Gastrocnemius medialis (tissue), 4 donors: ENCODE data around the gene ELMO2. TPM values are rescaled to one million over a fixed set of nuclear protein-coding genes. Genes with fewer than 3 reads are reported as not detected.

Source experiments
- ATAC-seq, 2 donors: fragments of 150-250 bp; one replicate each; pipeline ENCODE4 v1.9.1; 2016
- DNase-seq, 2 donors: peaks; one replicate each; pipeline ENCODE4 v3.0.0-alpha.2; 2019
- H3K27ac ChIP-seq, 4 donors: fragments of 200-600 bp; sonication (generic); 1 replicate in 1 of 4; 2 replicates in 3 of 4; pipeline ENCODE4 v1.5.1; 2016 to 2018; ENCODE audit warnings: mild to moderate bottlenecking in 2 of 4, moderate library complexity in 1 of 4
- H3K27me3 ChIP-seq, 3 donors: fragments of 200-600 bp; sonication (generic) in 2 of 3; 1 replicate in 1 of 3; 2 replicates in 2 of 3; pipeline versions ENCODE4 v1.5.1 to v1.6.0; 2016 to 2019; ENCODE audit warnings: mild to moderate bottlenecking in 1 of 3, moderate library complexity in 1 of 3
- H3K36me3 ChIP-seq, 2 donors: fragments of 200-600 bp; sonication (generic) in 1 of 2; one replicate each; pipeline ENCODE4 v1.5.1; 2017 to 2018
- H3K4me1 ChIP-seq, 2 donors: fragments of 200-600 bp; sonication (generic) in 1 of 2; one replicate each; pipeline ENCODE4 v1.5.1; 2016 to 2017; ENCODE audit warnings: mild to moderate bottlenecking in 2 of 2
- H3K4me3 ChIP-seq, 4 donors: fragments of 200-600 bp; sonication (generic) in 3 of 4; 1 replicate in 1 of 4; 2 replicates in 3 of 4; pipeline ENCODE4 v1.5.1; 2016 to 2019; ENCODE audit warnings: mild to moderate bottlenecking in 2 of 4
- H3K9me3 ChIP-seq, 3 donors: fragments of 200-600 bp; sonication (generic) in 2 of 3; 1 replicate in 1 of 3; 2 replicates in 2 of 3; pipeline ENCODE4 v1.5.1; 2016 to 2019
- CTCF ChIP-seq, 5 experiments: fragments of 450-650 bp in 3 of 5; fragments of 200-600 bp in 2 of 5; sonication (generic) in 2 of 5; IDR thresholded peaks in 4 of 5; conservative IDR thresholded peaks in 1 of 5; 1 replicate in 4 of 5; 2 replicates in 1 of 5; pipeline ENCODE4 v1.5.1; 2016 to 2019; ENCODE audit warnings: antibody characterized with exemption in 5 of 5, mild to moderate bottlenecking in 3 of 5, moderate library complexity in 3 of 5
- POLR2A ChIP-seq, 2 donors: fragments of 450-650 bp; IDR thresholded peaks; one replicate each; pipeline ENCODE4 v1.6.1; 2017; ENCODE audit warnings: antibody characterized with exemption in 2 of 2, mild to moderate bottlenecking in 2 of 2, moderate library complexity in 2 of 2
- in situ Hi-C, 4 donors: fragments of 200-750 bp; cut with MboI; loops; one replicate each; pipeline versions ENCODE4 v1.15.0 to v1.8.0; 2017; ENCODE audit warnings: low sequenced_read_pairs in 4 of 4
- intact Hi-C: fragments of 100-400 bp; cut with DNase I; formaldehyde crosslinking; loops from one replicate; pipeline ENCODE4 v1.15.1; 2023; ENCODE audit warnings: low total_unique reads
- total RNA-seq, 4 donors: library from RNA; depleted of rRNA; stranded (reverse); fragments of >200 nt; gene quantifications; one replicate each; pipeline versions ENCODE4 v1.1.0 to v1.2.3, GENCODE V29; 2016

The ELMO2 gene
- total RNA-seq, 4 donors from 2014 or later: 47.6 to 67.5 (median 53.6) TPM

GRCh38 chr20:46350201-46350985, 56.0 kb downstream of the ELMO2 start:
- H3K4me3 ChIP-seq: no peak overlapping the region
- H3K27ac ChIP-seq: peak overlapping the region in 1 of 4 donors; percentile 38
- no peak for ATAC-seq
- DNase-seq: no peak
- H3K4me1 ChIP-seq: no peaks in the 10 kb centered on the region
- H3K36me3 ChIP-seq: peaks cover 0 to 28% of the 10 kb centered on the region in 2 donors
- intact Hi-C loops (no loop called here), in situ Hi-C loops (loop anchor here in 1 of 4 donors (10.0 kb wide), 1 partner anchor 226 kb away; no protein-coding TSS in a partner anchor)
- TF ChIP-seq CTCF (IDR thresholded peaks at IDR 0.05 in 4 of 5, conservative IDR thresholded peaks at IDR 0.05 in 1 of 5) (no peak), POLR2A (IDR thresholded peaks at IDR 0.05) (no peak)
- H3K27me3 ChIP-seq: no peaks in the 10 kb centered on the region
- no peaks in the 10 kb centered on the region for H3K9me3 ChIP-seq

GRCh38 chr20:46349742-46350056, 56.7 kb downstream of the ELMO2 start:
- no peaks in the 10 kb centered on the region for H3K9me3 ChIP-seq
- H3K27me3 ChIP-seq: no peaks in the 10 kb centered on the region
- in situ Hi-C loops: loop anchor here in 3 of 4 donors (10.0 to 25.0 kb wide), 3 partner anchors 212 to 225 kb away; no protein-coding TSS in a partner anchor
- DNase-seq (no peak), ATAC-seq (no peak)
- TF ChIP-seq POLR2A (IDR thresholded peaks at IDR 0.05) (no peak), CTCF (IDR thresholded peaks at IDR 0.05 in 4 of 5, conservative IDR thresholded peaks at IDR 0.05 in 1 of 5) (no peak)
- peak overlapping the region in 1 of 4 donors; percentile 38 for H3K27ac ChIP-seq
- peaks cover 0 to 28% of the 10 kb centered on the region in 2 donors for H3K36me3 ChIP-seq
- no peak overlapping the region for H3K4me3 ChIP-seq
- intact Hi-C loops: loop anchor here (1.0 to 10.0 kb wide), 3 partner anchors 42 to 217 kb away; no protein-coding TSS in a partner anchor
- no peaks in the 10 kb centered on the region for H3K4me1 ChIP-seq

GRCh38 chr20:46349035-46349741, 57.2 kb downstream of the ELMO2 start:
- H3K4me3 ChIP-seq: no peak overlapping the region
- H3K4me1 ChIP-seq: no peaks in the 10 kb centered on the region
- H3K9me3 ChIP-seq: no peaks in the 10 kb centered on the region
- peak; percentile 84 to 92 (median 90) for TF ChIP-seq CTCF (IDR thresholded peaks at IDR 0.05 in 4 of 5, conservative IDR thresholded peaks at IDR 0.05 in 1 of 5)
- no peak for TF ChIP-seq POLR2A (IDR thresholded peaks at IDR 0.05)
- H3K27me3 ChIP-seq: no peaks in the 10 kb centered on the region
- in situ Hi-C loops: loop anchor here in 2 of 4 donors (10.0 to 25.0 kb wide), 2 partner anchors 212 to 214 kb away; no protein-coding TSS in a partner anchor
- peak; percentile 51 to 64 for ATAC-seq
- intact Hi-C loops: loop anchor here (1.0 to 10.0 kb wide), 3 partner anchors 42 to 216 kb away; no protein-coding TSS in a partner anchor
- no peak for DNase-seq
- H3K27ac ChIP-seq: peak overlapping the region in 1 of 4 donors; percentile 38
- H3K36me3 ChIP-seq: peaks cover 0 to 28% of the 10 kb centered on the region in 2 donors

- no peaks in the 10 kb centered on the region for H3K27me3 ChIP-seq
- DNase-seq (no peak), ATAC-seq (no peak)
- no peak overlapping the region for H3K27ac ChIP-seq
- H3K4me3 ChIP-seq: no peak overlapping the region
- peaks cover 0 to 25% of the 10 kb centered on the region in 2 donors for H3K36me3 ChIP-seq
- TF ChIP-seq POLR2A (IDR thresholded peaks at IDR 0.05) (no peak), CTCF (IDR thresholded peaks at IDR 0.05 in 4 of 5, conservative IDR thresholded peaks at IDR 0.05 in 1 of 5) (no peak)
- intact Hi-C loops (loop anchor here (2.0 to 10.0 kb wide), 2 partner anchors 133 to 215 kb away; no protein-coding TSS in a partner anchor), in situ Hi-C loops (loop anchor here in 2 of 4 donors (10.0 to 25.0 kb wide), 2 partner anchors 211 to 213 kb away; no protein-coding TSS in a partner anchor)
- no peaks in the 10 kb centered on the region for H3K9me3 ChIP-seq
- peaks cover 3% of the 10 kb centered on the region in 2 donors for H3K4me1 ChIP-seq
Observed at GRCh38 chr20:46347841-46348803, 58.3 kb downstream of the ELMO2 start.
